HepG2 (cell line): ENCODE measurements around the gene RTN4RL2. TPM values are rescaled to one million over a fixed set of nuclear protein-coding genes. Genes with fewer than 3 reads are reported as not detected.

Experiments used
- ATAC-seq: fragments of 200-7000 bp; cut with Tn5 transposase; 3 replicates; pipeline ENCODE4 v1.9.1; 2020; ENCODE audit warnings: mild to moderate bottlenecking, moderate library complexity
- BruUV-seq: library from RNA; stranded (reverse); fragments of 400-500 nt; replicated peaks from 2 replicates; lab custom pipeline; 2021; lab: Mats Ljungman, UMichigan
- CTCF ChIA-PET: fragments of 300-600 bp; formaldehyde crosslinking; extraction: SDS; loops from one replicate; lab custom pipeline; 2021; ENCODE audit warnings: low total read pairs, inconsistent platforms, low intra/inter-chr PET ratio; lab: Yijun Ruan, JAX
- POLR2A ChIA-PET: fragments of 350-600 bp; sonication (Branson Sonifier 250); formaldehyde crosslinking; loops from one replicate; lab custom pipeline; 2020; ENCODE audit warnings: antibody characterized with exemption, inconsistent platforms; lab: Yijun Ruan, JAX
- DNase-seq: peaks from one replicate; pipeline ENCODE4 v3.0.0-alpha.2; 2015; ENCODE audit warnings: low spot score
- FAIRE-seq: peaks from 3 replicates; lab custom pipeline; 2011; peaks lifted over from hg19 to GRCh38; lab: Jason Lieb, UNC
- H2AFZ ChIP-seq: one replicate; pipeline ENCODE4 v1.6.1; 2011; ENCODE audit warnings: low read length, inconsistent platforms
- H3K27ac ChIP-seq: fragments of 300-600 bp; 3 replicates; pipeline ENCODE4 v1.8.0; 2011; ENCODE audit warnings: mixed run types, mild to moderate bottlenecking, mixed read lengths, low read length, inconsistent platforms; ENCODE audit not compliant: insufficient read depth; ENCODE audit errors: extremely low read length
- H3K27me3 ChIP-seq, 2 experiments: fragments of 200-600 bp in 1 of 2; 2 replicates in 1 of 2; 3 replicates in 1 of 2; pipeline versions ENCODE4 v1.6.0 to v1.8.0; 2011; ENCODE audit warnings: low read length in 2 of 2, mild to moderate bottlenecking in 2 of 2, moderate library complexity in 2 of 2, inconsistent platforms in 1 of 2; ENCODE audit not compliant: insufficient read depth in 2 of 2, control insufficient read depth in 1 of 2
- H3K36me3 ChIP-seq, 2 experiments: fragments of 200-600 bp in 1 of 2; replicated peaks in 1 of 2; 2 replicates in 1 of 2; 3 replicates in 1 of 2; pipeline versions ENCODE4 v1.5.1 to v1.8.0; 2011; ENCODE audit warnings: low read length in 2 of 2, inconsistent platforms in 1 of 2; ENCODE audit not compliant: insufficient read depth in 2 of 2, control insufficient read depth in 1 of 2
- H3K4me1 ChIP-seq: 2 replicates; pipeline ENCODE4 v1.5.1; 2012; ENCODE audit warnings: low read length, inconsistent platforms; ENCODE audit not compliant: insufficient read depth
- H3K4me2 ChIP-seq: 2 replicates; pipeline ENCODE4 v1.6.0; 2011; ENCODE audit warnings: low read depth, low read length, inconsistent platforms
- H3K4me3 ChIP-seq, 3 experiments: fragments of 200-600 bp in 1 of 3; sonication (generic), shearing (Covaris generic) in 1 of 3; replicated peaks in 1 of 3; 2 replicates each; pipeline ENCODE4 v1.5.1; 2011 to 2016; ENCODE audit warnings: low read length in 3 of 3, inconsistent platforms in 2 of 3, low read depth in 2 of 3, mild to moderate bottlenecking in 2 of 3, control low read depth in 1 of 3, mixed read lengths in 1 of 3; ENCODE audit not compliant: insufficient read depth in 1 of 3
- H3K79me2 ChIP-seq: one replicate; pipeline ENCODE4 v1.6.1; 2011; ENCODE audit warnings: low read length, inconsistent platforms; ENCODE audit not compliant: insufficient read depth
- H3K9ac ChIP-seq: 2 replicates; pipeline ENCODE4 v1.6.0; 2011; ENCODE audit warnings: mild to moderate bottlenecking, low read depth, low read length, inconsistent platforms; ENCODE audit not compliant: insufficient read depth
- H3K9me3 ChIP-seq: 2 replicates; pipeline ENCODE4 v1.5.1; 2012; ENCODE audit warnings: mild to moderate bottlenecking, low read length
- H4K20me1 ChIP-seq: 2 replicates; pipeline ENCODE4 v1.6.0; 2011; ENCODE audit warnings: inconsistent platforms, mild to moderate bottlenecking, low read length, moderate library complexity; ENCODE audit not compliant: insufficient read depth
- BRD4 ChIP-seq: sonication (generic); formaldehyde crosslinking; IDR thresholded peaks from 2 replicates; pipeline ENCODE4 v1.4.0; 2020; ENCODE audit warnings: missing genetic modification reagents
- CEBPB ChIP-seq: IDR thresholded peaks from 2 replicates; pipeline ENCODE4 v1.6.1; 2011; ENCODE audit warnings: low read depth, low read length, improper control_type of control experiment, borderline replicate concordance
- FOXM1 ChIP-seq: sonication (generic); formaldehyde crosslinking; IDR thresholded peaks from 2 replicates; pipeline ENCODE4 v1.5.0; 2020; ENCODE audit warnings: missing genetic modification reagents
- KDM5A ChIP-seq: fragments of 200-600 bp; sonication (generic); IDR thresholded peaks from 2 replicates; pipeline ENCODE4 v1.7.0; 2018; ENCODE audit warnings: antibody characterized with exemption, mild to moderate bottlenecking, low read length, borderline replicate concordance
- RBM22 ChIP-seq: fragments of 200-400 bp; formaldehyde crosslinking; optimal IDR thresholded peaks from 2 replicates; pipeline ENCODE3; 2017; ENCODE audit warnings: mild to moderate bottlenecking, low read length, moderate library complexity
- SIX4 ChIP-seq: sonication (generic); formaldehyde crosslinking; IDR thresholded peaks from 2 replicates; pipeline ENCODE4 v1.4.0; 2020; ENCODE audit warnings: missing genetic modification reagents
- ZNF354B ChIP-seq: sonication (generic); formaldehyde crosslinking; IDR thresholded peaks from 2 replicates; pipeline ENCODE4 v1.8.0; 2022; ENCODE audit warnings: mild to moderate bottlenecking, missing genetic modification reagents
- ZNF549 ChIP-seq: sonication (generic); formaldehyde crosslinking; IDR thresholded peaks from 2 replicates; pipeline ENCODE4 v1.5.0; 2020; ENCODE audit warnings: missing genetic modification reagents
- WGBS: methylation state at CpG from one replicate; pipeline ENCODE4 v1.1.6; 2017; ENCODE audit warnings: low lambda C conversion rate; 5-methylcytosine and 5-hydroxymethylcytosine counted together
- in situ Hi-C: cut with HindIII; loops from 2 replicates; pipeline ENCODE4 v1.10.0; 2017; ENCODE audit warnings: low pct_unique_long_range_greater_than_20kb; ENCODE audit not compliant: extremely low pct_ligation_motif_present
- intact Hi-C: fragments of 100-400 bp; cut with micrococcal nuclease; formaldehyde crosslinking; loops from one replicate; pipeline ENCODE4 v1.10.0; 2022; ENCODE audit not compliant: unreplicated experiment
- polyA plus RNA-seq, 8 experiments: library from polyadenylated mRNA; depleted of rRNA in 3 of 8; stranded (reverse) in 7 of 8; unstranded in 1 of 8; fragments of >200 nt; fragmentation: Illumina TruSeq in 4 of 8; extraction: Trizol in 4 of 8; gene quantifications; 2 replicates each; pipeline versions ENCODE4 v1.2.1 to v1.2.3, GENCODE V29; 2011 to 2016; ENCODE audit warnings: low read depth in 4 of 8, missing spikeins in 1 of 8, mixed read lengths in 1 of 8; ENCODE audit not compliant: insufficient read depth in 1 of 8
- total RNA-seq, 5 experiments: library from RNA; depleted of rRNA; stranded (reverse); fragments of >200 nt; fragmentation: Illumina TruSeq; extraction: Trizol; gene quantifications; 2 replicates each; pipeline ENCODE4 v1.2.3, GENCODE V29; 2016; ENCODE audit warnings: low read depth in 1 of 5

RTN4RL2 gene
- total and polyA plus RNA-seq, 2 of the 13 experiments (the other 11 are each of a cell fraction or from before 2014, with no cell fraction given), result 1.3 to 4.3 TPM

- peaks cover 21% of the 10 kb centered on the region for H3K4me1 ChIP-seq
- no peak overlapping the region for H3K9ac ChIP-seq
- TF ChIP-seq KDM5A (no peak), RBM22 (peak; percentile 78), CEBPB (no peak), FOXM1 (CRISPR knock-in tag) (no peak), ZNF354B (CRISPR knock-in tag) (no peak), SIX4 (CRISPR knock-in tag) (no peak), BRD4 (no peak), ZNF549 (CRISPR knock-in tag) (no peak)
- ChIA-PET POLR2A (interaction anchor here (1.0 to 1.8 kb wide), 3 partner anchors 9 to 31 kb away, joined by 3 to 4 read pairs (median 4); partner anchors contain the start of gene SLC43A1), CTCF (no interaction called here)
- DNase-seq, result no peak
- over 99% methylated on average over 7 of the region's 7 CpGs for WGBS
- no peaks in the 10 kb centered on the region for H3K79me2 ChIP-seq
- in situ Hi-C loops (no loop called here), intact Hi-C loops (no loop called here)
- H3K9me3 ChIP-seq, result no peaks in the 10 kb centered on the region
- no peaks in the 10 kb centered on the region for H3K27me3 ChIP-seq
- FAIRE-seq, result no peak
- no peak overlapping the region for H3K27ac ChIP-seq
- BruUV-seq, result no TSS peak
- no peak overlapping the region for H3K4me3 ChIP-seq
- no peak overlapping the region for H3K4me2 ChIP-seq
- no peaks in the 10 kb centered on the region for H4K20me1 ChIP-seq
- no peak for ATAC-seq
- H2AFZ ChIP-seq, result no peak overlapping the region
- H3K36me3 ChIP-seq, result peaks cover 29 to 57% of the 10 kb centered on the region in 2 experiments
Measured at GRCh38 chr11:57484141-57484710, 23.9 kb downstream of the RTN4RL2 start.
